ENCODE results near the gene PGGT1B. TPM values are rescaled to one million over a fixed set of nuclear protein-coding genes. Genes with fewer than 3 reads are reported as not detected.

Gene PGGT1B
- total RNA-seq, 1 donor from 2014 or later = 47.5 TPM

DNA sequence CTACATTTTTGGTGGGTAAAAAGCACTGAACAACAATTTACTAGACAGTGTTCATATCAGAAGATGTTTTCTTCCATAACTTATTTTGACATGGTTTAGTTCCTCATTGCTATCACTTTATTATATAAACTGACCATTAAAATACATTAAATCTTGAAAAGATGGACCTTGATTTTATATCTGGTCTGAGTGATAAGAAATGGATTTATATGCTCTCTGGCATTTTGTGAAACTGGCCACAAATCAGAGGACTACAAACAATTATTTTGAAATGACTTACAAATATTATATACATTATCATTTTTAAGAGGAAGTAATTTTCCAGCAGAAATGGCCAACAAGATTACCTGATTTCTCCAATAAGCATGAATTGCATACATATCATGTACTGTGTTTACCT, 69.4 kb downstream of the PGGT1B start:
- Histone ChIP-seq H3K27ac (no peak overlapping the region), H3K36me3 (no peaks in the 10 kb centered on the region), H3K27me3 (ENCODE audit: low read depth) (no peaks in the 10 kb centered on the region), H3K4me3 (no peak overlapping the region), H3K9me3 (no peaks in the 10 kb centered on the region), H3K4me1 (no peaks in the 10 kb centered on the region)
- DNase-seq = no peak
- no peak for ATAC-seq
- intact Hi-C loops (cut with DNase I) = no loop called here
- TF ChIP-seq, protein P1, sequence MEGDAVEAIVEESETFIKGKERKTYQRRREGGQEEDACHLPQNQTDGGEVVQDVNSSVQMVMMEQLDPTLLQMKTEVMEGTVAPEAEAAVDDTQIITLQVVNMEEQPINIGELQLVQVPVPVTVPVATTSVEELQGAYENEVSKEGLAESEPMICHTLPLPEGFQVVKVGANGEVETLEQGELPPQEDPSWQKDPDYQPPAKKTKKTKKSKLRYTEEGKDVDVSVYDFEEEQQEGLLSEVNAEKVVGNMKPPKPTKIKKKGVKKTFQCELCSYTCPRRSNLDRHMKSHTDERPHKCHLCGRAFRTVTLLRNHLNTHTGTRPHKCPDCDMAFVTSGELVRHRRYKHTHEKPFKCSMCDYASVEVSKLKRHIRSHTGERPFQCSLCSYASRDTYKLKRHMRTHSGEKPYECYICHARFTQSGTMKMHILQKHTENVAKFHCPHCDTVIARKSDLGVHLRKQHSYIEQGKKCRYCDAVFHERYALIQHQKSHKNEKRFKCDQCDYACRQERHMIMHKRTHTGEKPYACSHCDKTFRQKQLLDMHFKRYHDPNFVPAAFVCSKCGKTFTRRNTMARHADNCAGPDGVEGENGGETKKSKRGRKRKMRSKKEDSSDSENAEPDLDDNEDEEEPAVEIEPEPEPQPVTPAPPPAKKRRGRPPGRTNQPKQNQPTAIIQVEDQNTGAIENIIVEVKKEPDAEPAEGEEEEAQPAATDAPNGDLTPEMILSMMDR (IDR thresholded peaks at IDR 0.05) = no peak

DNA sequence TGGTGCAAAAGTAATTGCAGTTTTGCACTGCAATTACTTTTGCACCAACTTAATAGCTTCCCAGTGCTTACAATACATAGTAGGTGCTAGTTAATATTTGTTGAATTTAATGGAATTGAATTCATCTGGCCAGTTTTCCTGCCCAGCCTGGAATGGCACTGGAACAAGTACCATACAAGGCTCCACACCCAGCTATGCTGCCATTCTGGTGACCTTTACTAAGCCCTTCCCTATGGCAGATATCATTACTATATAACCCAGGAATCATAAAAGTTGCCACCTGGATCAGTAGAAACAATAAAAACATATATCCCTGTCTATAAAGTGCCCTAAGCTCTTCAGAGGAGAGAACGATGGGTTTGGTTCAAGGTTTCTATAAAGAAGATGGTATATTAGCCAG, 70.6 kb downstream of the PGGT1B start:
- no peak overlapping the region for H3K4me3 ChIP-seq
- H3K27me3 ChIP-seq (ENCODE audit: low read depth) = no peaks in the 10 kb centered on the region
- TF ChIP-seq, protein P1 (IDR thresholded peaks at IDR 0.05) = no peak
- H3K36me3 ChIP-seq = no peaks in the 10 kb centered on the region
- H3K4me1 ChIP-seq = no peaks in the 10 kb centered on the region
- H3K9me3 ChIP-seq = no peaks in the 10 kb centered on the region
- no peak overlapping the region for H3K27ac ChIP-seq
- intact Hi-C loops (cut with DNase I) = no loop called here
- DNase-seq (no peak), ATAC-seq (peak in 1 of 2 donors; percentile 18)

DNA sequence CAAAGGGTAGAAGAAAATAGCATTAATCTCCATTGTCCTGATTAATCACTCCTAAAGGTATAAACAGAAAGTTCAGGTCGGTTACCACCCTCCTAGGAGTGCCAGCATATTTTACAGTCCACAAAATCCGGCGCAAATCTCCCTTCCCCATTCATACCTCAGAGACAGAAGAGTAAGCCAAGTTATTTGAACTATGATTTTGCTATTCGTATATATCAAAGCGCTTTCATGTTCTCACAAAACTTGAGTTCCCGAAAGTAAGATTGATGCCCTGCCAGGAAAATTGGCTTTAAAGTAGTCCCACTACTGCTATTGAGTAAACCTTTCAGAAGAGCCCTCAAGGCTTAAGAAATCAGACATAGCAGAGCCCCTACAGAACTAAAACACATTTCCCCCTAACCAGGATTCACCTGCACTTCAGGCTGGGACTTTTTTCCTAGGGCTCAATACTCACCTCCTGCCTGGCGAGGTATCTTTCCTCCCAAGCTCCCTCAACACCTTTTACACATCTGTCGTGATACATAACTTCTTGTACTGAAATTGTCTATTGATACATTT, 71.1 kb downstream of the PGGT1B start:
- intact Hi-C loops (cut with DNase I) = no loop called here
- no peaks in the 10 kb centered on the region for H3K36me3 ChIP-seq
- TF ChIP-seq, protein P1 (IDR thresholded peaks at IDR 0.05) = no peak
- DNase-seq = no peak
- H3K4me1 ChIP-seq = no peaks in the 10 kb centered on the region
- H3K4me3 ChIP-seq = no peak overlapping the region
- no peaks in the 10 kb centered on the region for H3K27me3 ChIP-seq (ENCODE audit: low read depth)
- ATAC-seq = peak; percentile 59 to 82
- no peak overlapping the region for H3K27ac ChIP-seq
- no peaks in the 10 kb centered on the region for H3K9me3 ChIP-seq

DNA sequence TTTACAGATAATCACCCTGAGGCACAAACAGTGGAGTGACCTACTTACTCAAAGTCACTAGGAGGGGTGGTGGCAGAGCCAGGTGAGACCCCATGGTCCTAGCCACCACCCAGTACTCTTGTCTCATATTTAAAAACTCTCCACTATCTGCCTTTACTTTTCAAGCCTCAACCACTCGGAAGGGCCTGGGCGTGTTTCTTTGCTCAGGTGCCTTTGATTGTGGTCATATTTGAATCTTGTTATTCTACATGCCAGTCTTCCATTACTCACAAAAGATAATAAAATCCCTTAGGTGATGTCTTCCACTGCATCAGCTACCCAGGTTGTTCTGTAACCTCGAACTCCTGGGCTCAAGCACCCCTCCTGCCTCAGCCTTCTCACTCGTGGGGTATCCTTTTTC, 72.3 kb downstream of the PGGT1B start:
- DNase-seq = no peak
- no peaks in the 10 kb centered on the region for H3K36me3 ChIP-seq
- no peaks in the 10 kb centered on the region for H3K4me1 ChIP-seq
- no peak overlapping the region for H3K27ac ChIP-seq
- intact Hi-C loops (cut with DNase I) = no loop called here
- no peaks in the 10 kb centered on the region for H3K9me3 ChIP-seq
- no peak for ATAC-seq
- H3K27me3 ChIP-seq (ENCODE audit: low read depth) = no peaks in the 10 kb centered on the region
- H3K4me3 ChIP-seq = no peak overlapping the region
- TF ChIP-seq, protein P1 (IDR thresholded peaks at IDR 0.05) = no peak

DNA sequence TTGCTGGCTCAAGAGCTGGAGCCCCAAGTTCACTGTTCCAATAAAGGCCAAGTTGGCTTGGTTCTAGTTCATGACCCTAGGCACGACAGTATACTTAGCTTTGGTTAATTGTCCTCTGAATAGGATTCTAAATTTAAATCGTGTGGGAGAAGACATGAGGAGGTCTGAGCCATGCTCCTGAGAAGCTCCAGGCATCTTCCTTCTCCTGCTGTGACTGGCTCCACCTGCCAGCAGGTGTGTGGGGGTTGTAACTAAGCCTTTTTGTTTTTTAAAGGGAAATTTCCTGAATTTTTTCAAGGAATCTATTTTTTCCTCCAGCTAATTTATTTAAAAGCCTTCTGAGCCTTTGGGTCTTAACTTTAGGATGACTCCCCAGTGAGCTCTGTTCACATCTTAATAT, 72.8 kb downstream of the PGGT1B start:
- H3K4me3 ChIP-seq = no peak overlapping the region
- no peak overlapping the region for H3K27ac ChIP-seq
- H3K36me3 ChIP-seq = no peaks in the 10 kb centered on the region
- intact Hi-C loops (cut with DNase I) = no loop called here
- no peaks in the 10 kb centered on the region for H3K27me3 ChIP-seq (ENCODE audit: low read depth)
- no peaks in the 10 kb centered on the region for H3K9me3 ChIP-seq
- TF ChIP-seq, protein P1 (IDR thresholded peaks at IDR 0.05) = no peak
- no peaks in the 10 kb centered on the region for H3K4me1 ChIP-seq
- no peak for ATAC-seq
- DNase-seq = no peak

DNA sequence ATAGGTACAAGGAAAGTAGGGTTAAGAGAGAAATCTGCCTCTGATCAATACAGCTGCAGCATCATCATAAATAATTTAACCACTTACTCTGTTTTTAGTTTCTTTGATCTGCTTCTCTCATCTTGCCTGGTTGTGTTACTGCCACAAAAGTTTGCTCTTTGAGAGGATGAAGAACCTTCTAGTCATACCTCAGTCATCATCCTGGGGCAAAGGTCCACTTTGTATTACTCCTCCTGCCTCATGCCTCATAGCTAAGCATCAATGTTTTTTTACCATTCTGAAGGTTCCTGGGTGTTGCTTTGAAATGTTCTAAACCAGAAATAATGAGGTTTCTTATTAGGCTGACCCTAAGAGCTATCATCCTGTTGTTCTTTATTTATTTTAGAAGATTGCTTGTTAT, 75.9 kb downstream of the PGGT1B start:
- ATAC-seq (no peak), DNase-seq (no peak)
- H3K27me3 ChIP-seq (ENCODE audit: low read depth) = peaks cover 20% of the 10 kb centered on the region
- H3K27ac ChIP-seq = no peak overlapping the region
- H3K4me1 ChIP-seq = no peaks in the 10 kb centered on the region
- intact Hi-C loops (cut with DNase I) = no loop called here
- no peaks in the 10 kb centered on the region for H3K9me3 ChIP-seq
- H3K4me3 ChIP-seq = no peak overlapping the region
- TF ChIP-seq, protein P1 (IDR thresholded peaks at IDR 0.05) = no peak
- H3K36me3 ChIP-seq = no peaks in the 10 kb centered on the region

Data from lower lobe of right lung (tissue), 2 donors.